Activated naive CD4-positive, alpha-beta T cell treated with anti-CD3 and anti-CD28 coated beads, Interleukin-2, amount 10 ng/mL, durations not matched to agents 7 days and 5 days (primary cell): Measurements from ENCODE around the gene GANC.
"Not testable (repeated sequence)": the region's sequence is repeated elsewhere in the genome, so short reads cannot be mapped to it uniquely, and the experiment has no call there.

Experiments used
- CTCF ChIA-PET: fragments of 350-600 bp; sonication (Branson Sonifier 250); formaldehyde crosslinking; loops from one replicate; lab custom pipeline; 2021; ENCODE audit warnings: antibody characterized with exemption; lab: Charles Lee
- DNase-seq: peaks from one replicate; pipeline ENCODE4 v3.0.0-alpha.2; 2020
- H3K27ac Mint-ChIP-seq: one replicate; pipeline ENCODE4 v1.8.0; 2021; ENCODE audit warnings: mild to moderate bottlenecking, moderate library complexity, mixed read lengths
- H3K27me3 Mint-ChIP-seq: one replicate; pipeline ENCODE4 v1.8.0; 2021; ENCODE audit warnings: mild to moderate bottlenecking, mixed read lengths
- H3K36me3 Mint-ChIP-seq: one replicate; pipeline ENCODE4 v1.8.0; 2021; ENCODE audit warnings: mixed read lengths
- H3K4me1 Mint-ChIP-seq: one replicate; pipeline ENCODE4 v1.8.0; 2021; ENCODE audit warnings: mixed read lengths
- H3K4me3 Mint-ChIP-seq: one replicate; pipeline ENCODE4 v1.8.0; 2021; ENCODE audit warnings: mild to moderate bottlenecking, moderate library complexity, mixed read lengths
- H3K9me3 Mint-ChIP-seq: one replicate; pipeline ENCODE4 v1.8.0; 2021; ENCODE audit warnings: mixed read lengths

The GANC gene

GRCh38 chr15:42306681-42307080 lies 33.7 kb downstream of the GANC start:
- CTCF ChIA-PET = interaction anchor here (1.0 kb wide), 1 partner anchor 10 kb away, joined by 3 read pairs; no protein-coding TSS in a partner anchor
- Mint-ChIP-seq H3K36me3 (peaks cover 14% of the 10 kb centered on the region), H3K27ac (no peak overlapping the region), H3K27me3 (no peaks in the 10 kb centered on the region), H3K9me3 (peaks cover 12% of the 10 kb centered on the region), H3K4me1 (no peaks in the 10 kb centered on the region), H3K4me3 (no peak overlapping the region)
- no peak for DNase-seq

GRCh38 chr15:42313463-42313862 lies 40.5 kb downstream of the GANC start:
- no peaks in the 10 kb centered on the region for H3K4me1 Mint-ChIP-seq
- H3K27ac Mint-ChIP-seq = no peak overlapping the region
- peaks cover 21% of the 10 kb centered on the region for H3K36me3 Mint-ChIP-seq
- CTCF ChIA-PET = no interaction called here
- no peaks in the 10 kb centered on the region for H3K9me3 Mint-ChIP-seq
- DNase-seq = no peak
- no peak overlapping the region for H3K4me3 Mint-ChIP-seq
- H3K27me3 Mint-ChIP-seq = no peaks in the 10 kb centered on the region

GRCh38 chr15:42314818-42315217 lies 41.8 kb downstream of the GANC start:
- Mint-ChIP-seq H3K4me1 (no peaks in the 10 kb centered on the region), H3K36me3 (peaks cover 21% of the 10 kb centered on the region), H3K9me3 (no peaks in the 10 kb centered on the region), H3K27ac (no peak overlapping the region), H3K27me3 (no peaks in the 10 kb centered on the region), H3K4me3 (no peak overlapping the region)
- CTCF ChIA-PET = no interaction called here
- DNase-seq = no peak

GRCh38 chr15:42315521-42315920 lies 42.5 kb downstream of the GANC start:
- DNase-seq = no peak
- Mint-ChIP-seq H3K36me3 (peaks cover 19% of the 10 kb centered on the region), H3K4me1 (no peaks in the 10 kb centered on the region)

GRCh38 chr15:42316282-42316805 lies 43.3 kb downstream of the GANC start:
- DNase-seq, H3K27me3 Mint-ChIP-seq, H3K27ac Mint-ChIP-seq, CTCF ChIA-PET, H3K9me3 Mint-ChIP-seq, H3K4me1 Mint-ChIP-seq, H3K4me3 Mint-ChIP-seq: not testable (repeated sequence)
- H3K36me3 Mint-ChIP-seq = peaks cover 13% of the 10 kb centered on the region

More at GRCh38 chr15:42315521-42315920, 42.5 kb downstream of the GANC start:
- CTCF ChIA-PET = no interaction called here
- Mint-ChIP-seq H3K27me3 (no peaks in the 10 kb centered on the region), H3K4me3 (no peak overlapping the region), H3K27ac (no peak overlapping the region), H3K9me3 (no peaks in the 10 kb centered on the region)

- H3K36me3 Mint-ChIP-seq = peaks cover 18% of the 10 kb centered on the region
- no peaks in the 10 kb centered on the region for H3K27me3 Mint-ChIP-seq
- no peak for DNase-seq
- H3K4me1 Mint-ChIP-seq = no peaks in the 10 kb centered on the region
- H3K4me3 Mint-ChIP-seq = no peak overlapping the region
- no peak overlapping the region for H3K27ac Mint-ChIP-seq
- no peaks in the 10 kb centered on the region for H3K9me3 Mint-ChIP-seq
- CTCF ChIA-PET = no interaction called here
Observed at GRCh38 chr15:42319206-42319605, 46.2 kb downstream of the GANC start.

- DNase-seq = no peak
- CTCF ChIA-PET = interaction anchor here (0.5 kb wide), 1 partner anchor 514 kb away, joined by 3 read pairs; no protein-coding TSS in a partner anchor
- no peak overlapping the region for H3K27ac Mint-ChIP-seq
- no peak overlapping the region for H3K4me3 Mint-ChIP-seq
- H3K36me3 Mint-ChIP-seq = peaks cover 29% of the 10 kb centered on the region
- no peaks in the 10 kb centered on the region for H3K4me1 Mint-ChIP-seq
- no peaks in the 10 kb centered on the region for H3K27me3 Mint-ChIP-seq
- H3K9me3 Mint-ChIP-seq = no peaks in the 10 kb centered on the region
Observed at GRCh38 chr15:42324308-42324707, 51.3 kb downstream of the GANC start.

GRCh38 chr15:42329161-42329560 lies 56.2 kb downstream of the GANC start:
- CTCF ChIA-PET = no interaction called here
- no peaks in the 10 kb centered on the region for H3K27me3 Mint-ChIP-seq
- peaks cover 1% of the 10 kb centered on the region for H3K9me3 Mint-ChIP-seq
- H3K4me3 Mint-ChIP-seq = no peak overlapping the region
- H3K36me3 Mint-ChIP-seq = peaks cover 14% of the 10 kb centered on the region
- H3K4me1 Mint-ChIP-seq = no peaks in the 10 kb centered on the region
- no peak overlapping the region for H3K27ac Mint-ChIP-seq
- DNase-seq = no peak

GRCh38 chr15:42329992-42330391 lies 57.0 kb downstream of the GANC start:
- Mint-ChIP-seq H3K36me3 (peaks cover 15% of the 10 kb centered on the region), H3K27ac (no peak overlapping the region), H3K4me3 (no peak overlapping the region), H3K9me3 (peaks cover 5% of the 10 kb centered on the region), H3K4me1 (no peaks in the 10 kb centered on the region), H3K27me3 (no peaks in the 10 kb centered on the region)
- no peak for DNase-seq
- CTCF ChIA-PET = interaction anchor here (0.7 kb wide), 1 partner anchor 301 kb away, joined by 3 read pairs; no protein-coding TSS in a partner anchor

GRCh38 chr15:42331235-42331634 lies 58.2 kb downstream of the GANC start:
- Mint-ChIP-seq H3K9me3 (peaks cover 14% of the 10 kb centered on the region), H3K27ac (no peak overlapping the region), H3K4me3 (no peak overlapping the region), H3K4me1 (no peaks in the 10 kb centered on the region), H3K36me3 (peaks cover 23% of the 10 kb centered on the region), H3K27me3 (no peaks in the 10 kb centered on the region)
- no peak for DNase-seq
- CTCF ChIA-PET = no interaction called here

- no peak for DNase-seq
- H3K36me3 Mint-ChIP-seq = peaks cover 23% of the 10 kb centered on the region
- no peak overlapping the region for H3K27ac Mint-ChIP-seq
- H3K27me3 Mint-ChIP-seq = no peaks in the 10 kb centered on the region
- H3K4me1 Mint-ChIP-seq = no peaks in the 10 kb centered on the region
- CTCF ChIA-PET = interaction anchor here (0.8 kb wide), 1 partner anchor 93 kb away, joined by 3 read pairs; no protein-coding TSS in a partner anchor
- no peak overlapping the region for H3K4me3 Mint-ChIP-seq
- H3K9me3 Mint-ChIP-seq = peaks cover 18% of the 10 kb centered on the region
Observed at GRCh38 chr15:42332331-42332730, 59.3 kb downstream of the GANC start.

GRCh38 chr15:42335074-42335473 lies 62.1 kb downstream of the GANC start:
- DNase-seq = no peak
- H3K9me3 Mint-ChIP-seq = peaks cover 18% of the 10 kb centered on the region
- H3K4me3 Mint-ChIP-seq = no peak overlapping the region
- no peaks in the 10 kb centered on the region for H3K27me3 Mint-ChIP-seq
- no peak overlapping the region for H3K27ac Mint-ChIP-seq
- no peaks in the 10 kb centered on the region for H3K4me1 Mint-ChIP-seq
- CTCF ChIA-PET = no interaction called here
- H3K36me3 Mint-ChIP-seq = peaks cover 17% of the 10 kb centered on the region

GRCh38 chr15:42336650-42337049 lies 63.6 kb downstream of the GANC start:
- H3K27me3 Mint-ChIP-seq, DNase-seq, H3K27ac Mint-ChIP-seq, H3K4me1 Mint-ChIP-seq, H3K4me3 Mint-ChIP-seq, CTCF ChIA-PET: not testable (repeated sequence)
- H3K36me3 Mint-ChIP-seq = peaks cover 17% of the 10 kb centered on the region
- peaks cover 18% of the 10 kb centered on the region for H3K9me3 Mint-ChIP-seq

GRCh38 chr15:42337104-42337503 lies 64.1 kb downstream of the GANC start:
- DNase-seq, H3K4me1 Mint-ChIP-seq, H3K4me3 Mint-ChIP-seq, H3K27me3 Mint-ChIP-seq, CTCF ChIA-PET, H3K27ac Mint-ChIP-seq: not testable (repeated sequence)
- Mint-ChIP-seq H3K36me3 (peaks cover 17% of the 10 kb centered on the region), H3K9me3 (peaks cover 18% of the 10 kb centered on the region)

- Mint-ChIP-seq H3K27me3 (no peaks in the 10 kb centered on the region), H3K4me3 (no peak overlapping the region), H3K27ac (no peak overlapping the region), H3K9me3 (peaks cover 17% of the 10 kb centered on the region), H3K4me1 (no peaks in the 10 kb centered on the region), H3K36me3 (peaks cover 23% of the 10 kb centered on the region)
- CTCF ChIA-PET = no interaction called here
- DNase-seq = no peak
Observed at GRCh38 chr15:42338500-42338899, 65.5 kb downstream of the GANC start.
